GM19239 (cell line): ENCODE results near the gene PHACTR3.
"Not testable (repeated sequence)": the region's sequence is repeated elsewhere in the genome, so short reads cannot be mapped to it uniquely, and the experiment has no call there.

Experiments
- DNase-seq: peaks from one replicate; pipeline ENCODE4 v3.0.0; 2011; ENCODE audit warnings: low spot score; ENCODE audit not compliant: insufficient read length
- FAIRE-seq: peaks from 2 replicates; lab custom pipeline; 2011; peaks lifted over from hg19 to GRCh38; lab: Jason Lieb, UNC

PHACTR3 gene

DNA sequence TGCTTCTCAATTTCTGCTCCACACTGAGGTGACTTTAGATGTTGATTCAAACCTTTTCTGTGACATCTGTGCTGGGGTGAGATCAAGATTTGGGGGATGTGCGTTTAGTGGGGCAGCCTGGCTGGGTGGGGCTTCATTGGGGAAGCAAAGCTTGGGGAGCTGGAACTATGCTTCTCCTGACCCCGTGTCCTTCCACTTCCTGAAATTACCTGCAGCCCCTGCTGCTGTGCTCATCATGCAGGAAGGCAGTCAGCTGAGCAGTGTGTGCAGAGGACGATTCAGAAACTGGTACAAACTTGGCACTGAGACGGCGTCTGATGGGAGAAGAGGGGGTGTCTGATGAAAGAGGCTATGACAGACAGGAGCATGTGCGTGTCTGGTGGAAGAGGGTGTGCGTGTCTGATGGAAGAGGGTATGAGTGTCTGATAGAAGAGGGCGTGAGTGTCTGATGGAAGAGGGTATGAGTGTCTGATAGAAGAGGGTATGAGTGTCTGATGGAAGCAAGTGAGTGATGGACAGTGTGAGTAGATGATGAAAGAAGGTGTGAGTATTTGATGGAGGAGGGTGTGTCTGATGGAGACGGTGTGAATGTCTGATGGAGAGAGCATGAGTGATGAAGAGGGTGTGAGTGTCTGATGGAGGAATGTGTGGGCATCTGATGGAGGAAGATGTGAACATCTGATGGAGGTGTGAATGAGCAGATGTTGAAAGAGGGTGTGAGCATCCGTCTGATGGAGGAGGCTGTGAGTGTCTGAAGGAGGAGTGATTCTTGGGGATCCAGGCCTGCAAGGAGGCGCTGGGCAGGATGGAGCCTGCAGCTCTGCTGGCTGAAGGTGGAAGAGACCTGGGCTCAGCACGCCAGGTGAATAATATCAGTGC lies 225.7 kb downstream of the PHACTR3 start:
- FAIRE-seq, result no peak
- DNase-seq, result no peak

DNA sequence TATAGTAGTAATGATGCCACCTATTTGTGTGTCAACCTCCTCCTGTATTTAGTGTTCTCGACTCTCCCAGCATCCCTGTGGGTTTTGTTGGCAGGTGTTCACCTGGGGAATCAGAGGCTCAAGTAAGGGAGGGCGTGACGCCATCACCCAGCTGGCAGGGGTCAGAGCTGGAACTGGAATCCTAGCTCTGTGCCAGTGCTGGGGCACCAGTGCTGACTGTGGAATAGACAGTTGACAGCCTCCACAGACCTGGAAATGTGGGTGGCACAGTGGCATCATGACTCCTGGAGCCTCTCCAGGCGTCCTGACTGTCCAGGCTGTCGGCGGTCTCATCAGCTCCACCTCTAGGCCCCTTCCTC lies 226.3 kb downstream of the PHACTR3 start:
- DNase-seq, result no peak

DNA sequence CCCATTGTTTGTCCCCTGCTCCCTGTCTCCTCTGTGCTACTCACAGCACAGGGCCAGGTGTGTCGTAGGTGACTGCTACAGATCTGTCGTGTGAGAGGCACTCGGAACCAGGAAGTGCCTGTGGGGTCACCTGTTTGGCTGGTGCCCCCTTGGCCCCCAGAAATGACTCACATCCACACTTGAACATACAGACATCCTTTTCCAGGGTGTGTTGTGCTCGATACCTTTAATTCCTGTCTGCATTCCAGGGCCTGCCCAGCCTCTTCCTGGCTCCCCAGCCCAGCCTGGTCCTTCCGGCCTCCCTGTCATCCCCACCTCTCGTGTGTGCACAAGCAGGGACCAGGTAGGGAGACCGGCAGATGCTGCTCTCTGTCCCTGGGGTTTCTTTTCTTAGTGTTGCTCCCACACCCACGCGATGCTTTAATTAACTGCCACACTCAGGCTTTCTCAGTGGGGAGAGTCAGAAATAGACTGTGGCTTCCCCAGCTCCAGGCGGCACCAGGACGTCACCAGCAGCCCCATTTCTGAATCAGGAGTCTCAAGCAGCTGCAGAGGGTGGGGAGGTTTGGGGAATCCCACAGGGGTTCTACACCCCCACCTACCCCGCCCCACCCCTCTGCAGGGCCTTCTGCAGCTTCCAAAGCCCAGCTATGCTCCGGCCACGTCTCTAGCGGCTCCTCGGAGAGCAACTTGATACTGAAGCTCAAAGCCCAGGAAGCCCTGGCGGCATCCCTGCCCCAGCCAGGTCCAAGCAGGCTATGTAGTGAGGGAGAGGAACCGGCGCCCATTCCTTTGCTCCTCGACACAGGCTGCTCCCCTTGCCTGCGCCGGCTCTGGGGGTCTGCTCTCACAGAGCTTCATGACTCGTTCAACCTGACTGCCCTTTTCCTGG lies 226.9 kb downstream of the PHACTR3 start:
- FAIRE-seq (no peak), DNase-seq (no peak)

More for the DNA sequence above, 226.3 kb downstream of the PHACTR3 start:
- no peak for FAIRE-seq

DNA sequence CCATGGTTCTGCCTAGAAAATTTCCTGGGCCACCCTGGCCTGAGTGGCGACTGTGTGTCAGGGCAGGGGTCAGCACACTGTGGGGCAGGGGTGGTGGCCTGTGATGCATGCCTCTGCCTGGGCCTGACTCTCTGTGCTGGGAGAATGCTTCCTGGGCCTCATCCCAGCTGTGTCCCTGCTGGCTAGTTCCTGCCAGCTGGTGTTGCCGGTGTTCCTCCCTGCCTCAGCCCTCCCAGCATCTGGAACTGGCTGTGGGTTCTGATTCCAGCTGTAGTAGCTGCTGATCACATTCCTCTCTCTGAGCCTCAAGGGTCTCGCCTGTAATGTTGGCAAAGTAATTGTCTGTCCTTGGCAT lies 227.6 kb downstream of the PHACTR3 start:
- FAIRE-seq (no peak), DNase-seq (no peak)

DNA sequence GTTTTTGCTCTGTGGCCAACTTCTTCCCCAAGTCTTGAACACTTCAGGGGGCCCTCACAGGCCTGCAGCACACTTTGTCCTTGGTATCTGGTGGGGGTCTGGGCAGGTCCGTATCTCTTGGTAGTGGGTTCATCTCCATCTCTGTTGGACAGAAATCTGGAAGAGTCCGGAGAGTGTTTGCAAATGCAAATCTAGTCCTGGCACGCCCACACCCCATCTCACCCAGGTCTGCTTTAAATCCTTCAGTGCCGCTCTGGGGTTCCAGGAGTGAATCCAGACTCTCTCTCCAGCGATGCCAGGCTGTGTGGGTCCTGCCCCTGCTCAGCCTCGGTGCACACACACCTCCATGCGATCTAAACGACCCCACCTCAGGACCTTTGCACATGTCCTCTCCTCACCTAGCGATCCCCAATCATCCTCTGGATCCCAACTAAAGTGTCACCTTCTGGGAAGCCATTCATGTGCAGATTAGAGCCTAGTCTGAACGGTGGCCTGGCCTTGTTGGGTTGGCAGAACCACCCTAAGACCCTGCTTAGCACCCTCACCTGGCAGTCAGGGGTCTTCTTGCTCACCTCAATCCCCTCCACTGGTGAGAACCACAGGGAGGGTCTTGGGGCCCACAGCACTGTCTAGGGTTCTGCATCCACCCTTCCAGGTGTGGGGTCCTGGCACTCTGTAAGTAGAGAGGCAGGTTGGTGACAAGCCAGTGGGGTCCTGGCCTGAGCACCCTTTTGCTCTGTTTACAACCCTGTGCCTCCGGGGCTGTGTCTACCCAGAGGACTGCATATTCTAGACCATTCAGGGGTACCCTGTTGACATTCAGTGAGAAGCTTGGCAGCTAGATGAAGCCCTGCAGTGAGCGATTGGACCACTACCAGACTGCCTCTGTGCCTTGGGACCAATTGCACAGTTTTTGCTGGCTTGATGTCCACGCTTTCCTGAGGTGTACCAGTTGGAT lies 228.3 kb downstream of the PHACTR3 start:
- FAIRE-seq (no peak), DNase-seq (no peak)

DNA sequence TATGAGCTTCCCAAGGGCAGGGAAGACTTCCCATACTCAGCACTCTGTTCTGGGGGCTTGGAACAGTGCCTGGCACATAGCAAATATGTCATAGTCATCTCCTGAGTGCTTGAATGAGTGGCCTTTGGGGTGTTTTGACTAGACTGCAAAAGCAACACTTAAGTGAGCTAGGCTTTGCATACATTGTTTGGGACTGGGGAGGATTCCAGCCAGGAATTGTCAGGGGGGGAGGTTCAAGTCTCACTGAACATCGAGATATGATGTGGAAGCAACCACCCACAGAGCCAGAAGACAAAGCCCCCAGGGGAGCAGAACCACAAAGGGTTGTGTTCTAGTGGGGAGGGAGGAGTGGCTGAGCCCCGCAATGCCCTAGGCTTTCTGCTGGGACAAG lies 230.7 kb downstream of the PHACTR3 start:
- no peak for FAIRE-seq
- DNase-seq, result no peak

DNA sequence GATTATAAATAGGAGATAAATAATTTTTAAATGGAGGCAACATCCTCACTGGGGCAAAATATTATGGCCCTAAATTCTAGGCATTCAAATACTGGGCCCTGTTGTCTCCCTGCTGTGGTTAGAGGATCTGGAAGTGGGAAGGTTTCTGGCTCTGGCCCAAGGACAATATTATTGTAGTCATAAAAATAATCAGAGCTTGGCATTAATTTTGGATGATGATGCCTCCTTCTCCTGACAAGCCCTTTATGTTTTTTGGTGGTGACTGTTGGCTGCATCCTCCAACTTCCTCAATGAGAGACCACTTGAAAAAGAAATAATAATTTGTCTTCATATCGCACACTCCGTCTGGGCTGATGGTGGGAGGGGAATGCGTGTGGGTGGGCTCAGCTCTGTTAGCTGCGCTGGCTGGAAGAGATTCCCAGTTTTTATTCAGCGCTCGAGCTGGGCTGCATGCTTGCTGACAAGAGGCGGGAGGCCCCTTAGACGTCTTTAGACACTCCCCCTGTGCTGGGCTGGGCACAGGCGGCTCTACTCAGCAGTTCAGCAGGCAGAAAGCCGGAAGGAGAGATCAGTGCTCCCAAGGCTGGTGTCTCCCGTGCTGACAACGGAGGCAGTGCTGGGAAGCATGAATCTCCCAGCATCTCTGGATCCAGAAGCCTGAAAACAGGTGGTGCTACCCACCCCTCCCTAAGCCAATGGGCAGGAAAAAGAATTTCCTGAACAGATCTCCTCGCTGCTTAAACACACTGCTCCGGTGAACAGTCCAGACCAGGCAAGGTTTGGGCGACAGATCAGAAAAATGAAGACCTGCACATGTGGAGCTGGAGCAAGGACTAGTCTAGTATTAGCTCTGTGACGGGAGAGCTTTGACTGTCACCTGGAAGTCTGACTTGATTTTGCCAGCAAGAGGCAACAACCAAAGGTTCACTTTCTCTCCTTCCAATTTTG lies 231.4 kb downstream of the PHACTR3 start:
- DNase-seq, result no peak
- FAIRE-seq, result no peak

DNA sequence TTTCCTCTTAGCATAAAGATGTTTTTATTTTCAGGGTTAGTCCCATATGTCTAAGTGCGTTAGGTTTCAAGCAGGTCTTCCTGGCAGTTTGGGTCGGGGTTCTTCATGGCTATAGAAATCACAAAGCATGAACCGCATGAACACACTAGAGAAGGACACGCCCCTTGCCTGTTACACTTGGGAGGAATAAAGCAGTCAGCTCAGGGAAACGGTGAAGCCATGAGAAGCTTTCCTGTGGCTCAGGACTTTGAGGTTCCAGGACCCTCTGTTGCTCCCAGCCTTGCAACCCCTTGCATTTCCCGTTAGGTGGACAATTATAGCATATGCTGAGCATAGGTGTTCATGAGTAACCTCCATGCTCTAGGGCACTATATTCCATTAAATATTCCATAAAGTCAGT lies 232.4 kb downstream of the PHACTR3 start:
- DNase-seq (no peak), FAIRE-seq (no peak)

DNA sequence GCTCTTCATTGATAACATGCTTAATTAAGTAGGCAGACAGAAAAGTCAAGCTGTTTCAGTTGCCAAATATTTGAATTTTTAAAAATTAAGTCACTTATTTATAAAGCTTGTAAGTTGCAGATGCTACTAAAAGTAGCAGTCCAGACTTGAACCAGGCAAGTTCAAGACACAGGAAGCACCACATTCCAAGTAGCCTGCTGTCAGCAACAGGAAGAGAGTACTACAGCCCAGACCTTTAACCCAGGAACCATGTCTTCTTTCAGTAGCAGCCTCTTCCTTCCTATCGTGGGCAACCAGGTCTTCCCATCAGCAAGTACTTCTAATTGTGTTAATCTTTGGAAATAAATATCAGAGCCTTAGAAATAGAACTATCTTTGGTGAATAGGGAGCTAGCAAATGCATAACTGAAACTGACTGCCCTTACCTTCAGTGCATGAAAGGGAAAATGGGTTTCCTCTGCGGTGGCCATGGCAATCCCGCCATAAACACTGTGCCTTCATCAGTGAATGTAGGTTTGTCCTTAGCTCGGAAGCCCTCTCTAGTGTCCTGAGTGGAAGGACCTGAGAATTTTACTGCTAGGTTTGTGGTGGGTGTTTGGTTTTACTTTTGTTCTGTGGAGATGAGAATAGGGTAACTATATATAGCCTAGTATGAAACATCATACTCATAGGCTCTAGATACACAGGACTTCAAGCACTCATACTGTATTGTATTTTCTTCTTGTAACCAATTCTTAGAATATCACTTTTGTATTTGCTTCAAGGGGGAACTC lies 233.5 kb downstream of the PHACTR3 start:
- DNase-seq (no peak), FAIRE-seq (no peak)

DNA sequence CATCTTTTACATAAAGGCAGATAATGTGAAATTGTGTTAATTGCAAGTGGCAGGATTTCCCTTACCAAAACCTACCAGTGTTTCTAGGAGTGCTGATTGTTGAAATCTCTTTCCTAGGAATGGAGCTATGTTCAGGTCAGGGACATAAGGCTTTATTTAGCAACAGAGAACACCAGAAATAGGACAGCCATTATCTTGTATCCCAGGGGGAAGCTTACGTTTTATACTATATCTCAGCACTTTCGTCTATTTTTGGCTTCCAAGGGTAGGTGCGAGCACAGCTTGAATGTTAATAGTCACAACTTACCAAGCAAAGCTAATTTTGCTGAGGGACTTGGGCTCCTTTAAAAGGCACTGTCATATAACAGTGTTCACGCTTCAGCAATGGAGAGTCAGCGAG lies 235.1 kb downstream of the PHACTR3 start:
- FAIRE-seq (no peak), DNase-seq (no peak)

DNA sequence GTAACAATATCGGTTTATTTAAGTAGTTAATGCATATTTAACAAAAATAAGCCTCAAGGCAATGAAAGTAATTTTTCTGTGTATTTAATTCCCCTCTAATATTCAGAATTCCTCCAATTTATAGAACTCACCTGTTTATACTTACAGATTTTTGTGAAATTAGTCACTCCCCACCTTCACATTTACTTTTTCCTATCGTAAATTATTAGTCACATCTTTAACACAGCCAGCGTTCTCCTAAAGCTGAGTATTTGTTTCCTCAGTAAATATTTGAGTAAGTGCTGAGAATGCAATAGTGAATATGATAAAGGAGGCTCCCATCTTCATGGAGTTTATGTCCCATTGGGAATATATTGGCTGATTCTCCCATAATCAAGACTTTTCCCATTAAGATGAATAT lies 241.1 kb downstream of the PHACTR3 start:
- no peak for DNase-seq

DNA sequence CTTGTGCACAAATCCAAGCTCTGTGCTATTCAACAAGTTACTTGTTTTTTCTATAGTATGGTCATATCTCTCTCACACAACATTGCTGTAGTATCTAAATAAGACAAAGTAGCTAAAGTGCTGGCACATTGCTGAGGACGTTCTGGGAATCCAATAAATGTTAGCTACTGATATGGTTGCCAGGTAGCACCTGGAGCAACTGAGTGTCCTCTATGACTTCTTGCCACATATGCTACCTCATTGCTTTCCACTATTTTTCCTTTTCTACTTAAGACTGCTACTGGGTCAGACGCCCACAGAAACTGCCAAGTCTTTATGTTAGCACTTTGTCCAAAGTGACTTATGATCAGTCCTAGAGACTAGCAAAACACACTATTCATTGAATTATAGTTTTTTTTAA lies 243.8 kb downstream of the PHACTR3 start:
- no peak for FAIRE-seq
- no peak for DNase-seq

More for the DNA sequence above, 241.1 kb downstream of the PHACTR3 start:
- FAIRE-seq, result no peak

DNA sequence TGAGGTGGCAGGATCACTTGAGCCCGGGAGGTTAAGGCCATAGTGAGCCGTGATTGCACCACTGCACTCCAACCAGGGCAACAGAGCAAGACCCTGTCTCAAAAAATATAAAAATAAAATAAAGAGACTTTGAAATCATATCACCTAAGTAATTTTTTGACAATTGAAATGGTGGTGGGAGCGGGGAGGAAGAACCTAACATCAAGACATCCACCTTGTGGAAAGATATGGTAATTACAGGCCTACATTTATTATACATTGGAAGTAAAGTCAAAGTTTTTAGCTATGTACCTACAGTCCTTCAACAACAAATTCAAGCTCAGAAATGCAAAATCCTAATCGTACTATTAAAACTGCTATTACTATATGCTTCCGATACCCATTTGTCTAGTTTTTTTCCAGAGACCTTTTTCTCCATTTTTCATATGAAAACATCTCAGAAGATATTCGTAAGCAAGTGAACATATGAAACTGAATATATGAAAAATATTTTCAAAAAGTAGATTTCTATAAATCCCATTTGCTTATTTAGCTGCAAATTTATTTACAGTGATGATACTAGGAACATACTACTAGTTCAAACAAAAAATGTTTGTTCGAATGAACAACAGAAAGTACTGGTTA lies 245.8 kb downstream of the PHACTR3 start:
- DNase-seq (no peak), FAIRE-seq (no peak)

DNA sequence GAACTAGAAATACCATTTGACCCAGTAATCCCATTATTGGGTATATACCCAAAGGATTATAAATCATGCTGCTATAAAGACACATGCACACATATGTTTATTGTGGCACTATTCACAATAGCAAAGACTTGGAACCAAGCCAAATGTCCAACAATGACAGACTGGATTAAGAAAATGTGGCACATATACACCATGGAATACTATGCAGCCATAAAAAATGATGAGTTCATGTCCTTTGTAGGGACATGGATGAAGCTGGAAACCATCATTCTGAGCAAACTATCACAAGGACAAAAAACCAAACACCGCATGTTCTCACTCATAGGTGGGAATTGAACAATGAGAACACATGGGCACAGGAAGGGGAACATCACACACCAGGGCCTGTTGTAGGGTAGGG lies 252.2 kb downstream of the PHACTR3 start:
- not testable (repeated sequence) for DNase-seq, FAIRE-seq

DNA sequence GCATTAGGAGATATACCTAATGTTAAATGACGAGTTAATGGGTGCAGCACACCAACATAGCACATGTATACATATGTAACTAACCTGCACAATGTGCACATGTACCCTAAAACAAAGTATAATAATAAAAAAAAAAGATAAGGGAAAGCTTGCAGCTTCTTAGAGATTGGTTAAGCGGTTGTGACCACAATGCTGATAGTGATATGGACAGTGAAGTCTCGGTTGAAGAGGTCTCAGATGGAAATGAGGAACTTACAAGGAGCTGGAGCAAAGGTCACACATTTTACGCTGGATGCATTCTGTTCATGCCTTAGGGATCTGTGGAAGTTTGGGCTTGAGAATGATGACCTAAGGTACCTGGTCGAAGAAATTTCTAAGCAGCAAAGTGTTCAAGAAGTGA lies 252.6 kb downstream of the PHACTR3 start:
- DNase-seq, FAIRE-seq: not testable (repeated sequence)

DNA sequence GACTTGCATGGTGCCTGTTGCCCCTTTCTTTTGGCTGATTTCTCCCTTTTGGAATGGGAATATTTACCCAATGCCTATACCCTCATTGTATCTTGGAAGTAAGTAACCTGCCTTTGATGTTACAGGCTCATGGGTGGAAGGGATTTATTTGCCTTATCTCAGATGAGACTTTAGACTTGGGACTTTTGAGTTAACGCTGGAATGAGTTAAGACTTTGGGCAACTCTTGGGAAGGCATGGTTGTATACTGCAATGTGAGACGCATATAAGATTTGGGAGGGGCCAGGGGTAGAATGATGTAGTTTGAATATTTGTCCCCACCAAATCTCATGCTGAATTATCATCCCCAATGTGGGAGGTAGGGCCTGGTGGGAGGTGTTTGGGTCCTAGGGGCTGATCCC lies 253.6 kb downstream of the PHACTR3 start:
- FAIRE-seq (no peak), DNase-seq (no peak)

DNA sequence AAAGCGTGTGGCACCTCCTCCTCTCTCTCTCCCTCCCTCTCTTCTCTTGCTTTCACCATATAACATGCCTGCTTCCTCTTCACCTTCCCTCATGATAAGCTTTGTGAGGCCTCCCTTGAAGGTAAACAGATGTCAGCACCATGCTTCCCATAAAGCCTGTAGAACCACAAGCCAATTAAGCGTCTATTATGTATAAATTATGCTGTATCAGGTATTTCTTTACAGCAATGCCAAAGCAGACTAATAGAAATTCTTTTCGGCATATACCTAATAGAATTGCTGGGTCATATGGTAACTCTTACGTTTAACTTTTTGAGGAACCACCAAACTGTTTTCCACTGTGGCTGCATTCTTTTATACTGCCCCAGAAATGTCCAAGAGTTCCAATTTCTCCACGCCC lies 254.1 kb downstream of the PHACTR3 start:
- DNase-seq (no peak), FAIRE-seq (no peak)

DNA sequence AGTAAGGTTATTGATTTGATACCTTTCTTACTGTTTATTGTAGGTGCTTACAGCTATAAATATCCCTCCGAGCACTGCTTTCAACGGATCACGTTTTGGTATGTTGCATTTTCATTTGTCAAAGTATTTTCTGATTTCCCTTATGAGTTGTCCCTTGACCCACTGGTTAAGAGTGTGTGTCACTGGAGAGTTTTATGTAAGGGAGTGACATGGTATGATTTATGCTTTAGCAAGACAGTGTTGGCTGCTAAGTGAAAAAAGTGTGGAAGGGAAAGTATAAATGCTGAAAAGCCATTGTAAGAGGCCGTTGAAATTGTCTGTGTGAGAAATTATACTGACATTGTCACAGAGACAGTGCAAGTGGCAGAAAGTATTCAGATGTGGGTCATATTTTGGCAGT lies 257.1 kb downstream of the PHACTR3 start:
- DNase-seq (no peak), FAIRE-seq (no peak)
